ENCODE measurements around the gene REEP1.

REEP1 gene

DNA sequence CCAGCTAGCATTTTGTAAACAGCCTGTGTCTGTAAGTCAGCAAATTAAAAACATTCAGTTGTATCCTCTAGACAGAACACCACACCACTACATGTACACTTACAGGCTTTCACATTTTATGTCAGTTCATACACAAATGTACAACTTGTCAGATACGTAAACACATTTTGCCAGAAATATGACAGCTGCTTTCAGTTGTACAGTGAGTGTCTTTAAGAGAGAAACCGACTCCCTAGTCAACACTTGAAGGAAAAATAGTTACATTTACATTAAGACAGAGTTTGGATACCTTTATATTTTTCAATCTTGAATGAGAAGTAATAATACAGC is 123.0 kb downstream of the REEP1 start:
- TF ChIP-seq L3MBTL2 (conservative IDR thresholded peaks at IDR 0.05) (no peak), HDGF (IDR thresholded peaks at IDR 0.05; ENCODE audit: borderline replicate concordance) (no peak), NFRKB (IDR thresholded peaks at IDR 0.05) (no peak), ELF4 (IDR thresholded peaks at IDR 0.05) (no peak), SP1 (IDR thresholded peaks at IDR 0.05) (no peak), ARNT (IDR thresholded peaks at IDR 0.05) (no peak), SUZ12 (IDR thresholded peaks at IDR 0.05) (no peak), ZNF384 (IDR thresholded peaks at IDR 0.05) (no peak), TARDBP (IDR thresholded peaks at IDR 0.05) (no peak), BHLHE40 (IDR thresholded peaks at IDR 0.05; ENCODE audit: borderline replicate concordance) (no peak), CTBP1 (IDR thresholded peaks at IDR 0.05; ENCODE audit: borderline replicate concordance) (no peak), FOXK2 (IDR thresholded peaks at IDR 0.05) (no peak), FOXA1 (IDR thresholded peaks at IDR 0.05) (no peak), FOXM1 (IDR thresholded peaks at IDR 0.05; ENCODE audit: borderline replicate concordance) (no peak), LEF1 (IDR thresholded peaks at IDR 0.05; ENCODE audit: borderline replicate concordance) (no peak)
- TF ChIP-seq, protein P1, sequence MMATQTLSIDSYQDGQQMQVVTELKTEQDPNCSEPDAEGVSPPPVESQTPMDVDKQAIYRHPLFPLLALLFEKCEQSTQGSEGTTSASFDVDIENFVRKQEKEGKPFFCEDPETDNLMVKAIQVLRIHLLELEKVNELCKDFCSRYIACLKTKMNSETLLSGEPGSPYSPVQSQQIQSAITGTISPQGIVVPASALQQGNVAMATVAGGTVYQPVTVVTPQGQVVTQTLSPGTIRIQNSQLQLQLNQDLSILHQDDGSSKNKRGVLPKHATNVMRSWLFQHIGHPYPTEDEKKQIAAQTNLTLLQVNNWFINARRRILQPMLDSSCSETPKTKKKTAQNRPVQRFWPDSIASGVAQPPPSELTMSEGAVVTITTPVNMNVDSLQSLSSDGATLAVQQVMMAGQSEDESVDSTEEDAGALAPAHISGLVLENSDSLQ (IDR thresholded peaks at IDR 0.05), result no peak
- no peak for DNase-seq (ENCODE audit: extremely low spot score)
- CTCF ChIA-PET, result interaction anchor here (0.6 kb wide), 1 partner anchor 157 kb away, joined by 3 read pairs; no protein-coding TSS in a partner anchor
- POLR2A ChIA-PET, result no interaction called here

DNA sequence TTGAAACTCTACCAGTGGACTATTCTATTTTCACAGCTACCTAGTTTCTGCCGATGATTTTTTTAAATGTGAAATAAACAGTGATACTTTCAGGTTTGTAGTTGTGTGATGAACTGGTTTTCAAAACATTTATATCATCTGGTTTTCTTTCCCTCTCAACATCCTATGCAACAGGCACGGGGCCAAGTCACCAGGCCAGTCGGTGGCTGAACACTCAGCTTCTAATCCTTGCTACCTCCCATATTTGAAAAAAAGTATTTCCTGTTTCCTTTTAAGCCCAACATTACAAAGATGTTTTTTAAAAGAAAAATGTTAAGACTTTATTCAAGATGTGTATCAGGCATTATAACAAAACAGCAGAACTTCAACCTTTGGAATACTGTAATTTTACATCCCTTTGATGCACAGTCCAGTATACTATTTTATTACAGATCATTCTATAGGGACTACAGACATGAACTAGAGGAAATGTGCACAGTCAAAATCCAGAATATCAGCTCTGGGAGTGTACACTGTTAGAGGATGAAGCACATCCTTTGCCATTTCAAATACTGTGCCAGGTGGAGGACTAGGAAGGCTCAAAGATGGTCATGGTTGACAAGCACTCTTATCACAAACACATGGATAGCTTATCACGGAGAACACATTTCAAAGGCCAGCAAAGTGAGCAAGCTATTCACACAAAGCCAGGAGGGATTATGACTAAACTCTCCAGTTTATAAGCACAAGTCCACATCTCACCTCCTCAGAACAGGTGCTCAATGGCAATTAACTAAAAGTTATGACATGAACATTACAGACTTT is 123.5 kb downstream of the REEP1 start:
- no peak for TF ChIP-seq LEF1 (IDR thresholded peaks at IDR 0.05; ENCODE audit: borderline replicate concordance)
- TF ChIP-seq NFRKB (IDR thresholded peaks at IDR 0.05), result no peak
- no peak for TF ChIP-seq CTBP1 (IDR thresholded peaks at IDR 0.05; ENCODE audit: borderline replicate concordance)
- no peak for TF ChIP-seq SUZ12 (IDR thresholded peaks at IDR 0.05)
- TF ChIP-seq, protein P1 (IDR thresholded peaks at IDR 0.05), result no peak
- no peak for TF ChIP-seq SP1 (IDR thresholded peaks at IDR 0.05)
- no peak for TF ChIP-seq L3MBTL2 (conservative IDR thresholded peaks at IDR 0.05)
- TF ChIP-seq ELF4 (IDR thresholded peaks at IDR 0.05), result no peak
- TF ChIP-seq TARDBP (IDR thresholded peaks at IDR 0.05), result no peak
- TF ChIP-seq FOXK2 (IDR thresholded peaks at IDR 0.05), result no peak
- TF ChIP-seq ZNF384 (IDR thresholded peaks at IDR 0.05), result no peak
- no peak for TF ChIP-seq ARNT (IDR thresholded peaks at IDR 0.05)
- no peak for TF ChIP-seq BHLHE40 (IDR thresholded peaks at IDR 0.05; ENCODE audit: borderline replicate concordance)
- TF ChIP-seq HDGF (IDR thresholded peaks at IDR 0.05; ENCODE audit: borderline replicate concordance), result no peak
- TF ChIP-seq FOXA1 (IDR thresholded peaks at IDR 0.05), result no peak
- no peak for TF ChIP-seq FOXM1 (IDR thresholded peaks at IDR 0.05; ENCODE audit: borderline replicate concordance)
- CTCF ChIA-PET, result interaction anchor here (0.6 to 0.7 kb wide), 2 partner anchors 72 to 158 kb away, joined by 3 read pairs; no protein-coding TSS in a partner anchor
- POLR2A ChIA-PET, result no interaction called here
- DNase-seq (ENCODE audit: extremely low spot score), result no peak

DNA sequence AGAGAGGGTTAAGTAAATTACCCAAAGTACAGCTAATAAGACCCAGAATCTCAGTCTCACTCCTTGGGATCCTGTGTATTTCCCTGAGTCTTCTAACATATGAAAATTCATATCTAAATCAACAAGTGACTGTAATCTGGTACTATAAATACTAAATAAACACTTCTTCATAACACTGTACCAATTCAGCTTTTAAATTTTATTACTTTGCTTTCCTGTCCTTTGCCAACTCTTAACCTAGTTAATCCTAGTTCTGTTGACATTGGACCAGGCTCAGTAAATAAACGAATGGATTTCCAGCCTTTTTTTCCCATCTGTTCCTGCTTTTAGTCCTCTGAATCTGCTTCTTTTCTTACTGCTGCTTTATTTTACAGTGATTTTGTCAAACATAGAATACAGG is 124.4 kb downstream of the REEP1 start:
- TF ChIP-seq HDGF (IDR thresholded peaks at IDR 0.05; ENCODE audit: borderline replicate concordance) (no peak), FOXK2 (IDR thresholded peaks at IDR 0.05) (no peak), FOXA1 (IDR thresholded peaks at IDR 0.05) (no peak), SUZ12 (IDR thresholded peaks at IDR 0.05) (no peak)
- CTCF ChIA-PET, result no interaction called here
- POLR2A ChIA-PET, result no interaction called here
- DNase-seq (ENCODE audit: extremely low spot score), result no peak

DNA sequence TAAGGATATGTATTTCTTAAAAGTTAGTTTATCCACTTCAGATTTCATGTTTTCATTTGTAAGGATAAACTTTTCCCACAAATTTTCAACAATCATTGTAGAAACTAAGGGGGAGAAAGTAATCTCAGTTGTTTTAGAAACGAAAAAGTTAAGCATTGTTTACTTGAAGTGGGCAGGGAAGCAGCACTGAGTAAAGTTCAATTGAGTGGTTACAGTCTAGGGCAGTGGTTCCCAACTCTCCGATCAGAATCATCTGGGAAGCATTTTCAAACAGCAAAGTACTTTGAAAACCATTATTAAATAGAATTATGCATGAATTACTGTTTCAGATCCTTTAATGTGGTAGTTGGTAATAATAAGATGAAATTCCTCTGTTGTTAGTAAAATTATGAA is 125.6 kb downstream of the REEP1 start:
- TF ChIP-seq BHLHE40 (IDR thresholded peaks at IDR 0.05; ENCODE audit: borderline replicate concordance) (no peak), FOXK2 (IDR thresholded peaks at IDR 0.05) (no peak), HDGF (IDR thresholded peaks at IDR 0.05; ENCODE audit: borderline replicate concordance) (no peak), ELF4 (IDR thresholded peaks at IDR 0.05) (no peak), CTBP1 (IDR thresholded peaks at IDR 0.05; ENCODE audit: borderline replicate concordance) (no peak), TARDBP (IDR thresholded peaks at IDR 0.05) (no peak), NFRKB (IDR thresholded peaks at IDR 0.05) (no peak), L3MBTL2 (conservative IDR thresholded peaks at IDR 0.05) (no peak), SUZ12 (IDR thresholded peaks at IDR 0.05) (no peak), FOXA1 (IDR thresholded peaks at IDR 0.05) (no peak), LEF1 (IDR thresholded peaks at IDR 0.05; ENCODE audit: borderline replicate concordance) (no peak), ARNT (IDR thresholded peaks at IDR 0.05) (no peak), ZNF384 (IDR thresholded peaks at IDR 0.05) (no peak), SP1 (IDR thresholded peaks at IDR 0.05) (no peak), FOXM1 (IDR thresholded peaks at IDR 0.05; ENCODE audit: borderline replicate concordance) (no peak)
- TF ChIP-seq, protein P1 (IDR thresholded peaks at IDR 0.05), result no peak
- ChIA-PET CTCF (no interaction called here), POLR2A (no interaction called here)
- DNase-seq (ENCODE audit: extremely low spot score), result no peak

DNA sequence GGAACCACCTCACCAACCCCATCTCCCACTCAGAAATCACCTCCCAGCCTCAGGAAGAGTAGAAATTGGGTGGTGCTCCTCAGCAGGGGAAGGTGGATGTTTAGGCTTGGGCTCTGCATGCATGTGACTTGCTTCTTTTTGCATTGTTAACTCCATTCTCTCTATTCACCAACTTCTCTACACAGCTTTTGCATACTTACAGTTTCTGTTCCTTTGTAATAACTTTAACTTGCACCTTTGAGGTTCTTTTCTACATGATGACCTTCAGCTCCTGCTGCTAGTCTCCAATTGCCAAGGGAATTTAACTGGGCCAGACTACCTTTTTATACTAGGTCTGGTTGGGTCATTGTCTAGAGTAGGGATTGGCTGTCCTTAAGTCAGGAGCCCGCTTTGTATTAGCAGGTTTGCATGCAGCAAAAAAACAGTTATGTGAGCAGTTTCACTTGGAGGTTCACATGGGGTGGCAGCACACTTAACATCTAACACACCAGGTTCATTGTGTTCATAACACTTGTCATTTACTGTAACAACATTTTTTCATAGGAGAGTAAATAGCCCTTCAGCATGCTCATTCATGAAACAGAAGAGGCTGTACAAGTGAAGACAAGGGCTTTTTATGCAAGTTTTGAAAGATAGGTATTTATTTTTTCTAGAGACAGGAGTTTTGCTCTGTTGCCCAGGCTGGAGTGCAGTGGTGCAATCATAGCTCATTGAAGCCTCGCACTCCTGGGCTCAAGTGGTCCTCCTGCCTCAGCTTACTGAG is 126.2 kb downstream of the REEP1 start:
- ChIA-PET POLR2A (no interaction called here), CTCF (no interaction called here)
- DNase-seq (ENCODE audit: extremely low spot score), result no peak

More for the DNA sequence above, 126.2 kb downstream of the REEP1 start:
- TF ChIP-seq BHLHE40 (IDR thresholded peaks at IDR 0.05; ENCODE audit: borderline replicate concordance) (no peak), ELF4 (IDR thresholded peaks at IDR 0.05) (no peak), ZNF384 (IDR thresholded peaks at IDR 0.05) (no peak), ARNT (IDR thresholded peaks at IDR 0.05) (no peak), HDGF (IDR thresholded peaks at IDR 0.05; ENCODE audit: borderline replicate concordance) (no peak), SUZ12 (IDR thresholded peaks at IDR 0.05) (no peak), TARDBP (IDR thresholded peaks at IDR 0.05) (no peak), CTBP1 (IDR thresholded peaks at IDR 0.05; ENCODE audit: borderline replicate concordance) (no peak), NFRKB (IDR thresholded peaks at IDR 0.05) (no peak), LEF1 (IDR thresholded peaks at IDR 0.05; ENCODE audit: borderline replicate concordance) (no peak), FOXA1 (IDR thresholded peaks at IDR 0.05) (no peak), SP1 (IDR thresholded peaks at IDR 0.05) (no peak), FOXK2 (IDR thresholded peaks at IDR 0.05) (no peak), FOXM1 (IDR thresholded peaks at IDR 0.05; ENCODE audit: borderline replicate concordance) (no peak), L3MBTL2 (conservative IDR thresholded peaks at IDR 0.05) (no peak)
- TF ChIP-seq, protein P1 (IDR thresholded peaks at IDR 0.05), result no peak

Data from HEK293T (cell line).